Effector CD4-positive, alpha-beta T cell (primary cell): Measurements from ENCODE around the gene GRHL1.
A peak's percentile ranks its signal among the peaks of the same experiment; 100 is the strongest.
"Not testable (repeated sequence)": the region's sequence is repeated elsewhere in the genome, so short reads cannot be mapped to it uniquely, and the experiment has no call there.

ENCODE experiments used
- DNase-seq: peaks from one replicate; pipeline ENCODE4 v3.0.0-alpha.2; 2020

Gene GRHL1

DNA sequence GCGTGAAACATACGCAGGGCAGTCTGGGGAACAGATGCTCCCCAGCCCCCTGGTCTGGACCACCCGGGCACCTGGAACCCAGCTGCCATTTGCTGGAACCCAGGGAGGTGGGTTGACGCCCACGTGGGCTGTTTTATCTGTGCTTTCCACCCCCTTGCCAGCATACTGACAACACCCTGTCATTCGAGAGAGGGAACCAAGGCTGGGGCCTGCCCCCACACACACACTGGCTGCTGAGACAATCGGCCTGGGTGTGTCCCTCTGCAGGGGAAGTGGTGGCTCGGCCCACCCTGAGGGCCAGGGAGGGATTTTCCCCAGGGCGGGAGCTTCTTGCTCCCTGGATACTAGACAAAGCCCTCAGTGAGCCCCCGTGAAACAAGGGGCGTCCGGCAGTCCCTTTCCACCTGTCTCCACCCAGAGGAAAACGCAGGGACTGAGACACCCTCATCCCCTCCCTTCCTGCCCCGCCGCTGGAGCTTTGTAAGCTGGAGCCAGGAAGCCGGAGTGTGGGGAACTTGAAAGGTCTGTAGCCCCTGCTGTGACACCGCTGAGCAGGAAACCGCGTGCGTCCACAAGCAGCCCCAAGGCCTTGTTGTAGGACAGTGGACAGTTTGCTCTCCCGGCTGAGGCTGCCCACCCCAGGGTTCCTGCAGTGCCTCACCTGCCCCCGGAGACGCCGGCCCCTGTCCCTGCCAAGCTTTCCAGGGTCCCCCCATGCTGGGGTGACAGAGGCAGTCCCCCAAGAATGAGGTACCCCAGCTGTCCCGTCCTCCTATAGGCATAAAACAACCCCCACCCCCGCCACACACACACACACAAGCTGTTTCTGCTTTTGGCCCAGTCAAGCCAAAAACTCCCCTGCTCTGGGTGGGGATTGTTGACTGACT, 77.7 kb downstream of the GRHL1 start:
- no peak for DNase-seq

GRCh38 chr2:10029875-10030223, 78.4 kb downstream of the GRHL1 start:
- DNase-seq = no peak

GRCh38 chr2:10030311-10030736, 78.8 kb downstream of the GRHL1 start:
- no peak for DNase-seq

DNA sequence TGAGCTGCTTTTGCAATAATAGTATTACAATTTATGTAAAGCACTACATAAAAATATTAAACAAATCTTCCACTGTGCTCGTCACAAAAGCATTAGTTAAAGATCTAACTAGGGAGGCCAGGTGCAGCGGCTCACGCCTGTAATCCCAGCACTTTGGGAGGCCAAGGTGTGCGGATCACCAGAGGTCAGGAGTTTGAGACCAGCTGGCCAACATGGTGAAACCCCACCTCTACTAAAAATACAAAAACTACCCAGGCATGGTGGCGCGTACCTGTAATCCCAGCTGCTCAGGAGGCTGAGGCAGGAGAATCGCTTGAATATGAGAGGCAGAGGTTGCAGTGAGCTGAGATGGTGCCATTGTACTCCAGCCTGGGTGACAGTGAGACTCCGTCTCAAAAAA, 79.3 kb downstream of the GRHL1 start:
- not testable (repeated sequence) for DNase-seq

GRCh38 chr2:10031886-10032745, 80.6 kb downstream of the GRHL1 start:
- no peak for DNase-seq

- DNase-seq = no peak
Observed at GRCh38 chr2:10032746-10033105, 81.2 kb downstream of the GRHL1 start.

GRCh38 chr2:10033251-10034006, 81.9 kb downstream of the GRHL1 start:
- no peak for DNase-seq

DNA sequence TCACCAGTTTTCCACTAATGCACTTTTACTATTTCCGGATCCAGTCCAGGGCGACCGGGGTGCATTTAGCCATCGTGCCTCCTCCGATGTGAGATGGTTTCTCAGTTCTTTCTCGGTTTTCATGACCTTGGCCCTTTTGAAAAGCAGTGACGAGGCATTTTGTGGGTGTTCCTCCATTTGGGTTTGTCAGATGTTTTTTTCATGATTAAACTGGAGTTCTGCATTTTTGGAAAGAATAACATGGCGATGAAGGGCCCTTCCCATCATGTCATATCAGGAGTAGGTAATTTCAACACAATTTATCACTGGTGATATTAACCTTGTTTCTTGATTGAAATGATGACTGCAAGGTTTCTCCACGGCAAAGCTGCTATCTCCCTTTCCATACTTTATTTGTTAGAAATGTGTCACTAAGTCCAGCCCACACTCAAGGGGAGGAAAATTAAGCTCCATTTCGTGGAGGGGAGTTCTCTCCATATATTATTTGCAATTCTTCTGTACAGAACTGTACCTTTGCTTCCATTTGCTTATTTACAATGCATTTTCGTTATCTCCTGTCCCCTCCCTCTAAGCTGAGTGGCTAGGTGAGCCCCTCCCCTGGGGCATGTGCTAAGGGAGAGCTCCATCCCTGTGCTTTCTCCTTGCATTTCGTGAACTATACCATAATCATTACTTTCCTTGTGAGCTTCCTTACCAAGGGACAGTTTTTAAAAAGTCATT, 83.0 kb downstream of the GRHL1 start:
- DNase-seq = no peak

- DNase-seq = no peak
Observed at GRCh38 chr2:10035053-10035422, 83.5 kb downstream of the GRHL1 start.

DNA sequence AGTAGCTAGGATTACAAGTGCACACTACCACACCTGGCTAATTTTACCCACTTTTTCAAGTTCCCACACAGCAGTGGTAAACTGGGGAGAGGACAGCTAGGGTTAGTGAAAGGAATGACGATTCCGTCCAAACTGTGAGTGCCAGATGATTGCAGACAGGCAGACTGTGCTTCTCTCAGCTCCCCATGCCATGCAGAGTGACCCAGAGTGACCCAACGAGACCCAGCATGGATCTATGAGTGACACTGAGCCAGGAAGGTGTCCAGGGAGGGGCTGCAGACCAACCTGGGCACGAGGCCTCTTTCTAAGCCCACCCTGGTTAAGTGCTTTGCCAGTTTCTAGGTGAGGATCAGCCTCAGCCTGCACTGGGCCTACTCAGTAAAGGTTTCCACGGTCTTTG, 84.1 kb downstream of the GRHL1 start:
- no peak for DNase-seq

DNA sequence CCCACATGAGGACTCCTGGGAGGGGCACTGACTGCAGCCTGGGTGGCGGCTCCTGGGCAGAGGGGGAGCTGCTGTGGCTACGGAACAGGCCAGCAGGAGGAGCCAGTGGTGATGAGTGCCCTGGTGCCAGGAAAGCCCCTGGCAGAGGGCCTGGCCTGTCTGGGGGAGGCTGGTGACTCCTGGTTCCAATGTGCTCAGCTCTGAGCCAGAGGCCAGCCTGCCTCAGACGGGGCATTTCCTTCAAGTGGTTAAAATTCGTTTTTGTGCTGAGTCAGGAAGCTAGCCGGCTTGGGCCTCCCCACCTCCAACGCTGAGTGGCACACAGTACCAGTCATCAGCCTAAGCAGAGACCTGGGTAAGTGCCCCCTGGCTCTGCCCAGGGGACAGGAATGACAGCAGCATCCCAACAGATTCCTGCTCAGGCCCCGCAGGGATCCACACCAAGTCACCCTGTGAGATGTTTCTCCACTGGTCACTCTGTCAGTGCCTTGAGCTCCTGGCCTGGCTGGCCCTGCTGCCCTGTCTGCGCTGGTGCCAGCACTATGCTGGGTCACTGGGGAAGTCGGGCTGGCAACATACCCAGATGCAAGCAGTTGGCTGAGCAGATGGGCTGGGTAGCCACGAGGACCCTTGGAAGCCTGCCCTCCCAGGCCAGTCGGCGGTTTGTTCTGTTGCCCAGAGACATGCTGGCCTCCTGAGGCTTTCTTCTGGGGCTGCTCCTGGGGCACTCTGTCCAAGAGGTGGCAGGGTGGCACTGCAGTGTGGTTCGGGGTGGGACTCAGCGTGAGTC, 84.8 kb downstream of the GRHL1 start:
- DNase-seq = peak; percentile 28

GRCh38 chr2:10038123-10038522, 86.6 kb downstream of the GRHL1 start:
- no peak for DNase-seq

DNA sequence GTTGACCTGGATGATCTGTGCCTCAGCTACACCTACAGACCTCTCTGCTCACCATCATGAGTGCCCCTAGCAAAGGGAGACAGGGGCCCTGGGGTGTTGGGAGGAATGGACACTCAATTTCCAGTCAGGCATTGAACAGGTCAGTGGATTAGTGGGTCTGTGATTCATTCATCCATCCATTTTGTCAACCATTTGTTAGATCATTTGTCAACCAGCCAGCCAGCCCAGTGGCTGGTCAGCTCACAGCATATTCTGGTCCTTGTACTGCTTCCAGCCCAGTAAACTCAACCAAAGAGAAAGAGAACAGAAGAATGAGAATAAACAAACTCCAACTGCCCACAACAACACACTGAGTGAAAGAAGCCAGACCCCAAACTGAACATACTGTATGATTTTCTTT, 87.2 kb downstream of the GRHL1 start:
- no peak for DNase-seq

- DNase-seq = no peak
Observed at GRCh38 chr2:10039658-10040410, 88.3 kb downstream of the GRHL1 start.

DNA sequence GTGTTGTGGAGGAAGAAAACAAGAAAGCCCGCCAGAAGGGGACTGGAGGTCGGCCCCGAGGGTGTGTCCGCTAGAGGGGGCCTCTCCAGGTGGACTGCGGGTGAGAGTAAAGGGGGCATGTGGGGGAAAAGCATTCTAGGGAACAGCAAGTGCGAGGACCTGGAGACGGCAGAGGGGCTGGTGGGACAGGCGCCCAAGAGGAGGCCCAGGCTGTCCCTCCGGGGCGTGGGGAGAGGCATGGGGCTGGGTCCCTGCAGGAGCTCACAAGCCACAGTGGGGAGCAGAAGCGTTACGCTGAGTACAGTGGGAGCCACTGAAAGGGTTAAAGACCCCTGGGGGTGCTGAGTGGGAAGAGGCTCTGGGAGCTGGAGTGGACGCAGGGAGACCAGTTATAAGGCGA, 90.2 kb downstream of the GRHL1 start:
- DNase-seq = no peak

DNA sequence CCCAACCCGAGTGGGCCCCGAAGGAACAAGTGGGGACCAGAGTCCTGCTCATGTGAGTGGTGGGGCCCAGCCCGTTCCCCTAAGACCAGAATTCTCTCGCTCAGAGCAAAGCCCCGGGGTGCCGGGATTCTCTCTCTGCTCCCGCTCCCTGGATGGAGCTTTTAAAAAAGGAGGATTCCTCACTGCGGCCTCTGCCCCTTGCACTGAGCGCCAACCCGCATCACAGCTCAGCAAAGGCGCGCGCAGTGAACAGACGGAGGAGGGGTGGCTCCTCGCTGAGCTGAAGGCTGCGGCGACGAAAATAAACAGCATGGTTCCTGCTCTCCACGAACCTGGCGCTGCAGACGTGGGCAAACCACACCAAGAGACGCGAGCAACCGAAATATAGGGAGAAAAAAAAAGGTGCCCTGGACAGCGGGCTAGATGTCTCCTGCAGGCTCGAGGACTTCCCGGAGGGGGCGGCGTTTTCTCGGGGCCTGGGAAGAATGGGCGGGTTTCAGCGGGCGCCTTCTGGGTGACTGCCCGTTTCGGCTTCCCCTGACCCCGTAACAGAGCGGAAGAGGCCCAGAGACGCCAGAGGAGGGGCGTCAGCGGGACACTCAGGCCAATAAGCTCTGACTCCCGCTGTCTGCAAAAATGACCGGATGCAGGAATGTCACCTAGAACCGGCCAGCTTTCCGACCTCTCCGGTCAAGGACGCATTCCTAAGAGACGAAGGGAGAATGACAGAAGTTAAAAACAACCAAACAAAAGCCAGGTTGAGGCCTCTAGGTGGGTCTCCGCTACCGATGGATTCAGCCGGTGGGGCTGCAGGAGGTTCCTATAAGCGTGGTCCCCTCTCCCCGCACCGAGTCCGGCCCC, 91.0 kb downstream of the GRHL1 start:
- DNase-seq = peak; percentile 28

- DNase-seq = peak; percentile 67
Observed at GRCh38 chr2:10043256-10043905, 91.9 kb downstream of the GRHL1 start, which contains the start of gene KLF11. Gene KLF11, plus strand, starts transcription at chr2:10043550. Its CDS starts 167 bp downstream, at chr2:10043717.

DNA sequence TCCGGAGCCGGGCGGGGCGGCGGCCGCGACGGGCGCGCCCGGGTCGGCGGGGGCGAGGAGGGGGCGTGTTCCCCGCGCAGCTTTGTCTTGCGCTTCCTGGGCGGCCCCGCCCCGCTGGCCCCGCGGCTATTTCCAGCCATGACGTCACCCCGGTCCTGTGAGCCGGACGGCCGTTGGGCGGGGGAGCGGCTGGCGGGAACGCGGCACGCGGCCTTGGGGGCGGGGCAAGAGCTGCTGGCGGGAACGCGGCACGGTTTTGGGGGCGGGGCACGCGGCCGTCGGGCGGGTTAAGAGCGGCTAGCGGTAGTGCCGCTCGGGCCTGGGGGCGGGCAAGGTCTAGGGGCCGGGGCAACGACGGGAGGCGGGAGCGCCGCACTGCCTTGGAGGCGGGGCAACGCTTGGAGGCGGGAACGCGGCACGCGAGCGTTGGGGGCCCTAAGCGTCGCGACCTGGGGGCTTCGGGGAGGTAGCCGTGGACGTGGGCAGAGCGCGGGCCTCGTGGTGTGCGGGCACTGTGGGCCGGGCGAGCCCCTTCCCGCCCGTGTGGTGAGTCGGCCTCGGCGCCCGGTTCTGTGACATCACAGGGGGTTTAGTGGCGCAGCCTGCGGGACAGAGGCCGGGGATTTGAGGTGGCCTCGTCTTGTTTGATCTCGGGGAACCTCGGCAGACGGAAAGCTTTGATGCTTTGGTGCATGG, 92.6 kb downstream of the GRHL1 start:
- peak; percentile 84 for DNase-seq
